Natural killer cell (primary cell): ENCODE data around the gene AMER3. TPM values are rescaled to one million over a fixed set of nuclear protein-coding genes. Genes with fewer than 3 reads are reported as not detected.
A peak's percentile ranks its signal among the peaks of the same experiment; 100 is the strongest.

ENCODE experiments used
- ATAC-seq, 3 donors: fragments of 150-1000 bp in 2 of 3; fragments of 200-7000 bp in 1 of 3; cut with Tn5 transposase; 1 replicate in 1 of 3; 2 replicates in 2 of 3; pipeline ENCODE4 v1.10.0; 2021; ENCODE audit warnings: mild to moderate bottlenecking in 2 of 3, moderate library complexity in 2 of 3
- DNase-seq, 2 donors: peaks; one replicate each; pipeline versions ENCODE4 v3.0.0 to v3.0.0-alpha.2; 2013 to 2021; ENCODE audit warnings: mixed read lengths in 1 of 2
- H3K27ac ChIP-seq: one replicate; pipeline ENCODE4 v1.5.1; 2013; ENCODE audit warnings: mild to moderate bottlenecking, low read length
- H3K27me3 ChIP-seq: one replicate; pipeline ENCODE4 v1.6.1; 2013; ENCODE audit warnings: low read length; ENCODE audit not compliant: control insufficient read depth, insufficient read depth
- H3K36me3 ChIP-seq: one replicate; pipeline ENCODE4 v1.6.1; 2013; ENCODE audit warnings: low read length; ENCODE audit not compliant: control insufficient read depth, insufficient read depth
- H3K4me1 ChIP-seq: one replicate; pipeline ENCODE4 v1.6.1; 2013; ENCODE audit warnings: low read length; ENCODE audit not compliant: control insufficient read depth, insufficient read depth
- H3K4me3 ChIP-seq: one replicate; pipeline ENCODE4 v1.5.1; 2013; ENCODE audit warnings: low read length
- H3K9me3 ChIP-seq: one replicate; pipeline ENCODE4 v1.6.1; 2013; ENCODE audit warnings: low read length; ENCODE audit not compliant: control insufficient read depth, insufficient read depth
- H3K27ac Mint-ChIP-seq, 2 donors: one replicate each; pipeline ENCODE4 v1.8.0; 2022; ENCODE audit warnings: mild to moderate bottlenecking in 2 of 2, mixed read lengths in 2 of 2, moderate library complexity in 1 of 2
- H3K27me3 Mint-ChIP-seq, 2 donors: one replicate each; pipeline ENCODE4 v1.8.0; 2022; ENCODE audit warnings: low read depth in 2 of 2, mixed read lengths in 2 of 2
- H3K36me3 Mint-ChIP-seq: one replicate; pipeline ENCODE4 v1.8.0; 2022; ENCODE audit warnings: mixed read lengths
- H3K4me1 Mint-ChIP-seq, 2 donors: one replicate each; pipeline ENCODE4 v1.8.0; 2022; ENCODE audit warnings: mixed read lengths in 2 of 2
- H3K4me3 Mint-ChIP-seq: one replicate; pipeline ENCODE4 v1.8.0; 2022; ENCODE audit warnings: mild to moderate bottlenecking, moderate library complexity, mixed read lengths
- H3K9me3 Mint-ChIP-seq, 2 donors: one replicate each; pipeline ENCODE4 v1.8.0; 2022; ENCODE audit warnings: mixed read lengths in 2 of 2
- CTCF ChIP-seq: fragments of 200-600 bp; IDR thresholded peaks from one replicate; pipeline ENCODE4 v1.8.0; 2022; ENCODE audit warnings: antibody characterized with exemption
- WGBS: methylation state at CpG from one replicate; pipeline ENCODE4 v1.1.7; 2013; ENCODE audit warnings: missing lambda C conversion rate; ENCODE audit not compliant: insufficient coverage; 5-methylcytosine and 5-hydroxymethylcytosine counted together
- intact Hi-C: fragments of 100-400 bp; cut with micrococcal nuclease; formaldehyde crosslinking; loops from one replicate; pipeline ENCODE4 v1.14.2; 2022
- total RNA-seq, 4 donors: library from RNA; stranded (reverse); fragments of 120-200 nt in 1 of 4; gene quantifications; one replicate each; pipeline versions ENCODE4 v1.2.3 to v1.2.4, GENCODE V29; 2013 to 2022

The AMER3 gene
- total RNA-seq, 3 donors from 2014 or later (not counting 1 experiment from before 2014, with no cell fraction given): not detected

GRCh38 chr2:130720528-130720927 lies 34.8 kb upstream of the AMER3 start:
- no peaks in the 10 kb centered on the region for H3K36me3 Mint-ChIP-seq
- Histone ChIP-seq H3K9me3 (no peaks in the 10 kb centered on the region), H3K4me3 (no peak overlapping the region), H3K27me3 (peaks cover 4% of the 10 kb centered on the region), H3K27ac (no peak overlapping the region), H3K4me1 (peaks cover under 1% of the 10 kb centered on the region), H3K36me3 (no peaks in the 10 kb centered on the region)
- peaks cover 7 to 10% of the 10 kb centered on the region in 2 donors for H3K27me3 Mint-ChIP-seq
- no peak overlapping the region for H3K4me3 Mint-ChIP-seq
- no peak overlapping the region for H3K27ac Mint-ChIP-seq
- 100% methylated on average over 2 of the region's 3 CpGs for WGBS
- intact Hi-C loops: no loop called here
- ATAC-seq (no peak), DNase-seq (no peak)
- no peaks in the 10 kb centered on the region for H3K9me3 Mint-ChIP-seq
- no peaks in the 10 kb centered on the region for H3K4me1 Mint-ChIP-seq
- no peak for TF ChIP-seq CTCF

GRCh38 chr2:130724455-130724854 lies 30.9 kb upstream of the AMER3 start:
- no peaks in the 10 kb centered on the region for H3K36me3 Mint-ChIP-seq
- WGBS: 95% methylated on average over 2 of the region's 2 CpGs
- no peak overlapping the region for H3K4me3 ChIP-seq
- H3K4me1 ChIP-seq: peaks cover 30% of the 10 kb centered on the region
- no peak overlapping the region for H3K27ac Mint-ChIP-seq
- peaks cover 7 to 10% of the 10 kb centered on the region in 2 donors for H3K27me3 Mint-ChIP-seq
- intact Hi-C loops: no loop called here
- peaks cover 4% of the 10 kb centered on the region for H3K27me3 ChIP-seq
- no peak overlapping the region for H3K27ac ChIP-seq
- no peaks in the 10 kb centered on the region for H3K9me3 ChIP-seq
- no peak for TF ChIP-seq CTCF
- H3K36me3 ChIP-seq: no peaks in the 10 kb centered on the region
- peaks cover 2 to 29% of the 10 kb centered on the region in 2 donors for H3K4me1 Mint-ChIP-seq
- DNase-seq (no peak), ATAC-seq (no peak)
- no peaks in the 10 kb centered on the region for H3K9me3 Mint-ChIP-seq
- no peak overlapping the region for H3K4me3 Mint-ChIP-seq

- Histone ChIP-seq H3K27me3 (peaks cover 2% of the 10 kb centered on the region), H3K9me3 (no peaks in the 10 kb centered on the region), H3K36me3 (no peaks in the 10 kb centered on the region), H3K4me1 (peaks cover 30% of the 10 kb centered on the region), H3K27ac (peak overlapping the region; percentile 90), H3K4me3 (peak overlapping the region; percentile 59)
- no peaks in the 10 kb centered on the region for H3K9me3 Mint-ChIP-seq
- peak overlapping the region; percentile 80 for H3K4me3 Mint-ChIP-seq
- no peak for ATAC-seq
- H3K4me1 Mint-ChIP-seq: peaks cover 16 to 34% of the 10 kb centered on the region in 2 donors
- DNase-seq: no peak
- H3K27ac Mint-ChIP-seq: peak overlapping the region; percentile 83 to 93
- no peaks in the 10 kb centered on the region for H3K36me3 Mint-ChIP-seq
- WGBS: 21% methylated on average over 20 of the region's 20 CpGs
- peaks cover under 1 to 3% of the 10 kb centered on the region in 2 donors for H3K27me3 Mint-ChIP-seq
- intact Hi-C loops: loop anchor here (2.0 kb wide), 1 partner anchor 70 kb away; no protein-coding TSS in a partner anchor
- TF ChIP-seq CTCF: no peak
Measured at GRCh38 chr2:130726614-130727180, 28.6 kb upstream of the AMER3 start.
